ENCODE data around the gene ZNF573. TPM values are rescaled to one million over a fixed set of nuclear protein-coding genes. Genes with fewer than 3 reads are reported as not detected.

ZNF573 gene
- total RNA-seq, 2 donors from 2014 or later, result 4.9 to 9.8 TPM

- H3K27ac Mint-ChIP-seq, result peak within 1 kb of the TSS; percentile 90
- H3K27me3 Mint-ChIP-seq, result no peaks in the 10 kb centered on the region
- H3K4me3 Mint-ChIP-seq, result peak within 1 kb of the TSS; percentile 92
- ATAC-seq (replicated peaks), result peak; percentile 96
- peaks cover 9% of the 10 kb centered on the region for H3K4me1 Mint-ChIP-seq
- peaks cover 17% of the 10 kb centered on the region for H3K36me3 Mint-ChIP-seq (ENCODE audit: low read depth)
- H3K9me3 Mint-ChIP-seq, result no peaks in the 10 kb centered on the region
Measured at GRCh38 chr19:37719111-37719926, 60.1 kb downstream of the ZNF573 start, which contains the start of gene ZNF607. ZNF607 (minus strand) TSS chr19:37719761; CDS start chr19:37711618, 8,143 bp downstream.

DNA sequence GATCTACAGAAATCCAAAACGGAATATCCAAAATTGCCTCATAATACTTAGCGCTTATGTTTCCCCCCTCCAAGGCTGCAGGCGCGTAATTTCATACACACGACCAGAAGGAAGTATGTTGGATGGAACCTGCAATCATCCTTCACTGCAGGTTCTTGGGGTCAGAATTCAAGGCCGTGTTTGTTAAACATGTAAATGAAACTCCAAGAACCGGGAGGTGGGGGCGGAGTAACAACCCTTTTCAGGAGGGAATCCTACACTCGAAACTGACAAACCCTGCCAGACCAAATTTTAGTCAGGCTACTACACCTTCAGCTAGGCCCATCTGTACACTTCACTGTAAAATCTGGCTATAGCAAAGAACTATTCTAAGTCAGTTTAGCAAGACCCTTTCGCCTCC is 61.1 kb downstream of the ZNF573 start:
- ATAC-seq (replicated peaks), result no peak

GRCh38 chr19:37716140-37716539 is 63.2 kb downstream of the ZNF573 start:
- H3K4me3 Mint-ChIP-seq, result no peak overlapping the region

More for the DNA sequence above, 61.1 kb downstream of the ZNF573 start:
- Mint-ChIP-seq H3K4me3 (peak overlapping the region; percentile 92), H3K27ac (peak overlapping the region; percentile 90), H3K4me1 (peaks cover 9% of the 10 kb centered on the region), H3K27me3 (no peaks in the 10 kb centered on the region), H3K36me3 (ENCODE audit: low read depth) (peaks cover 26% of the 10 kb centered on the region), H3K9me3 (no peaks in the 10 kb centered on the region)

GRCh38 chr19:37706052-37706605 is 73.3 kb downstream of the ZNF573 start:
- no peak overlapping the region for H3K27ac Mint-ChIP-seq

More at GRCh38 chr19:37716140-37716539, 63.2 kb downstream of the ZNF573 start:
- ATAC-seq (replicated peaks), result no peak
- peaks cover 42% of the 10 kb centered on the region for H3K36me3 Mint-ChIP-seq (ENCODE audit: low read depth)
- no peaks in the 10 kb centered on the region for H3K27me3 Mint-ChIP-seq
- H3K4me1 Mint-ChIP-seq, result peaks cover 9% of the 10 kb centered on the region
- H3K27ac Mint-ChIP-seq, result no peak overlapping the region
- H3K9me3 Mint-ChIP-seq, result peaks cover 9% of the 10 kb centered on the region

DNA sequence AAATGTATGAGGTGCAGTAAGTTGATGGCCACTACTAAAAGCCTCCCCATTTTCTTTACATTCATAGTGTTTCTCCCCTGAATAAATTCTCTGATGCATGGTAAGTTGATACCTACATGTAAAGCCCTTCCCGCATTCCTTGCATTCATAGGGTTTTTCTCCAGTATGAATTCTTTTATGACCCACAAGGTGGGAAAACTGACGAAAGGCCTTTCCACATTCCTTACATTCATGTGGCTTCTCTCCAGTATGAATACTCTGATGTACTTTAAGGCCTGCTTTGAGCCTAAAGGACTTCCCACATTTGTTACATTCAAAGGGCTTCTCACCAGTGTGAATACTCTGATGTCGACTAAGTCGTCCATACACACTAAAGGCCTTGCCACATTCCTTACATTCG is 80.3 kb downstream of the ZNF573 start:
- Mint-ChIP-seq H3K27me3 (no peaks in the 10 kb centered on the region), H3K36me3 (ENCODE audit: low read depth) (peaks cover 59% of the 10 kb centered on the region), H3K4me1 (no peaks in the 10 kb centered on the region), H3K27ac (no peak overlapping the region), H3K9me3 (peaks cover 40% of the 10 kb centered on the region), H3K4me3 (no peak overlapping the region)
- ATAC-seq (replicated peaks), result no peak

More at GRCh38 chr19:37706052-37706605, 73.3 kb downstream of the ZNF573 start:
- Mint-ChIP-seq H3K36me3 (ENCODE audit: low read depth) (peaks cover 97% of the 10 kb centered on the region), H3K9me3 (peaks cover 15% of the 10 kb centered on the region), H3K4me1 (no peaks in the 10 kb centered on the region), H3K4me3 (no peak overlapping the region), H3K27me3 (no peaks in the 10 kb centered on the region)
- no peak for ATAC-seq (replicated peaks)

- no peaks in the 10 kb centered on the region for H3K4me1 Mint-ChIP-seq
- peaks cover 52% of the 10 kb centered on the region for H3K36me3 Mint-ChIP-seq (ENCODE audit: low read depth)
- H3K9me3 Mint-ChIP-seq, result peaks cover 41% of the 10 kb centered on the region
- no peaks in the 10 kb centered on the region for H3K27me3 Mint-ChIP-seq
- no peak overlapping the region for H3K27ac Mint-ChIP-seq
- ATAC-seq (replicated peaks), result no peak
- H3K4me3 Mint-ChIP-seq, result no peak overlapping the region
Measured at GRCh38 chr19:37698216-37698615, 81.2 kb downstream of the ZNF573 start.

- Mint-ChIP-seq H3K4me3 (no peak overlapping the region), H3K27me3 (no peaks in the 10 kb centered on the region), H3K27ac (no peak overlapping the region), H3K4me1 (no peaks in the 10 kb centered on the region), H3K36me3 (ENCODE audit: low read depth) (peaks cover 26% of the 10 kb centered on the region), H3K9me3 (peaks cover 29% of the 10 kb centered on the region)
- ATAC-seq (replicated peaks), result no peak
Measured at GRCh38 chr19:37695144-37695899, 84.1 kb downstream of the ZNF573 start.

GRCh38 chr19:37692956-37693620 is 86.3 kb downstream of the ZNF573 start:
- Mint-ChIP-seq H3K9me3 (peaks cover 16% of the 10 kb centered on the region), H3K4me3 (peak overlapping the region; percentile 87), H3K27me3 (no peaks in the 10 kb centered on the region), H3K4me1 (no peaks in the 10 kb centered on the region), H3K27ac (peak overlapping the region; percentile 4), H3K36me3 (ENCODE audit: low read depth) (peaks cover 5% of the 10 kb centered on the region)
- ATAC-seq (replicated peaks), result no peak

- no peaks in the 10 kb centered on the region for H3K4me1 Mint-ChIP-seq
- H3K4me3 Mint-ChIP-seq, result peak overlapping the region; percentile 87
Measured at GRCh38 chr19:37691881-37692504, 87.4 kb downstream of the ZNF573 start.

More at GRCh38 chr19:37691881-37692504, 87.4 kb downstream of the ZNF573 start:
- no peaks in the 10 kb centered on the region for H3K27me3 Mint-ChIP-seq
- peak overlapping the region; percentile 86 for H3K27ac Mint-ChIP-seq
- H3K9me3 Mint-ChIP-seq, result peaks cover 11% of the 10 kb centered on the region
- ATAC-seq (replicated peaks), result peak; percentile 95
- H3K36me3 Mint-ChIP-seq (ENCODE audit: low read depth), result peaks cover 5% of the 10 kb centered on the region

Other genes with a start within 250 kb of the ZNF573 start
- 1 to 10 TPM; 2.5 to 3.3 TPM for gene ZNF571, start 184.8 kb downstream of the ZNF573 start, total RNA-seq
- 1 to 10 TPM in 1 of 2 donors, under 1 TPM in 1; 0.58 to 2.1 TPM for gene ZNF540, start 184.7 kb downstream of the ZNF573 start, total RNA-seq
- gene ZFP30, start 124.1 kb downstream of the ZNF573 start, total RNA-seq, result 10 to 100 TPM in 1 of 2 donors, 1 to 10 TPM in 1; 5.1 to 14.5 TPM
- gene ZNF607, start 59.8 kb downstream of the ZNF573 start, total RNA-seq, result 1 to 10 TPM; 4.2 to 9.4 TPM
- gene WDR87, start 127.0 kb upstream of the ZNF573 start, total RNA-seq, result not detected
- gene SIPA1L3, start 127.6 kb upstream of the ZNF573 start, total RNA-seq, result 10 to 100 TPM; 19.5 to 21.4 TPM